IMR-90 (cell line): Measurements from ENCODE around the gene HDAC8. TPM values are rescaled to one million over a fixed set of nuclear protein-coding genes. Genes with fewer than 3 reads are reported as not detected.

Source experiments
- ATAC-seq: fragments of 200-7000 bp; cut with Tn5 transposase; 2 replicates; pipeline ENCODE4 v1.9.1; 2020; ENCODE audit warnings: low read depth, mild to moderate bottlenecking, moderate library complexity
- BruUV-seq: library from RNA; stranded (reverse); fragments of 400-500 nt; replicated peaks from 2 replicates; lab custom pipeline; 2021; lab: Mats Ljungman, UMichigan
- CTCF ChIA-PET: fragments of 300-600 bp; formaldehyde crosslinking; extraction: SDS; loops from one replicate; lab custom pipeline; 2021; ENCODE audit warnings: antibody characterized with exemption; lab: Yijun Ruan, JAX
- POLR2A ChIA-PET: fragments of 300-600 bp; sonication (Branson Sonifier 250); formaldehyde crosslinking; loops from one replicate; lab custom pipeline; 2022; ENCODE audit warnings: antibody characterized with exemption; ENCODE audit not compliant: unreplicated experiment; lab: Charles Lee
- DNase-seq: peaks from one replicate; pipeline ENCODE4 v3.0.0; 2013
- H2AFZ ChIP-seq: replicated peaks from 2 replicates; pipeline ENCODE3; 2013; ENCODE audit warnings: low read length, mild to moderate bottlenecking; ENCODE audit not compliant: poor library complexity
- H2AK5ac ChIP-seq: 2 replicates; pipeline ENCODE4 v1.6.1; 2013; ENCODE audit warnings: low read depth, low read length, inconsistent platforms
- H2AK9ac ChIP-seq: replicated peaks from 2 replicates; pipeline ENCODE3; 2013; ENCODE audit warnings: mild to moderate bottlenecking, low read depth, low read length, moderate library complexity; ENCODE audit not compliant: poor library complexity
- H2BK120ac ChIP-seq: 2 replicates; pipeline ENCODE4 v1.6.1; 2013; ENCODE audit warnings: low read depth, low read length, inconsistent platforms
- H2BK15ac ChIP-seq: 3 replicates; pipeline ENCODE4 v1.6.1; 2013; ENCODE audit warnings: low read depth, low read length, inconsistent platforms
- H2BK20ac ChIP-seq: 2 replicates; pipeline ENCODE4 v1.6.1; 2013; ENCODE audit warnings: low read depth, mild to moderate bottlenecking, inconsistent platforms, low read length, moderate library complexity
- H2BK5ac ChIP-seq: 2 replicates; pipeline ENCODE4 v1.6.1; 2013; ENCODE audit warnings: mild to moderate bottlenecking, low read depth, low read length, inconsistent platforms; ENCODE audit not compliant: poor library complexity, severe bottlenecking
- H3K14ac ChIP-seq: replicated peaks from 2 replicates; pipeline ENCODE4 v1.6.1; 2013; ENCODE audit warnings: low read depth, low read length, inconsistent platforms
- H3K18ac ChIP-seq: 2 replicates; pipeline ENCODE4 v1.6.1; 2013; ENCODE audit warnings: low read depth, low read length, control low read depth
- H3K23ac ChIP-seq: 2 replicates; pipeline ENCODE4 v1.6.1; 2013; ENCODE audit warnings: low read depth, low read length, inconsistent platforms
- H3K27ac ChIP-seq: 2 replicates; pipeline ENCODE4 v1.5.1; 2013; ENCODE audit warnings: mild to moderate bottlenecking, control low read depth, low read length; ENCODE audit not compliant: insufficient read depth
- H3K27me3 ChIP-seq: 2 replicates; pipeline ENCODE4 v1.6.1; 2013; ENCODE audit warnings: low read length; ENCODE audit not compliant: control insufficient read depth, insufficient read depth
- H3K36me3 ChIP-seq: 2 replicates; pipeline ENCODE4 v1.6.1; 2013; ENCODE audit warnings: low read length, mixed read lengths; ENCODE audit not compliant: control insufficient read depth, insufficient read depth
- H3K4ac ChIP-seq: 2 replicates; pipeline ENCODE4 v1.6.1; 2013; ENCODE audit warnings: low read depth, low read length, inconsistent platforms
- H3K4me1 ChIP-seq: 2 replicates; pipeline ENCODE4 v1.6.1; 2013; ENCODE audit warnings: low read length, mixed read lengths; ENCODE audit not compliant: control insufficient read depth, insufficient read depth
- H3K4me2 ChIP-seq: 2 replicates; pipeline ENCODE4 v1.6.1; 2013; ENCODE audit warnings: low read depth, mild to moderate bottlenecking, control low read depth, low read length, moderate library complexity
- H3K4me3 ChIP-seq: 2 replicates; pipeline ENCODE4 v1.5.1; 2013; ENCODE audit warnings: low read depth, mild to moderate bottlenecking, control low read depth, low read length, moderate library complexity; ENCODE audit not compliant: insufficient read depth
- H3K56ac ChIP-seq: 2 replicates; pipeline ENCODE4 v1.6.1; 2013; ENCODE audit warnings: low read length, inconsistent platforms; ENCODE audit not compliant: insufficient read depth; ENCODE audit errors: extremely low read depth
- H3K79me1 ChIP-seq, 2 experiments: 2 replicates each; pipeline ENCODE4 v1.6.1; 2013; ENCODE audit warnings: low read length in 2 of 2, inconsistent platforms in 1 of 2, low read depth in 1 of 2
- H3K9ac ChIP-seq: 2 replicates; pipeline ENCODE4 v1.6.1; 2013; ENCODE audit warnings: low read depth, low read length, control low read depth
- H3K9me1 ChIP-seq: 2 replicates; pipeline ENCODE4 v1.6.1; 2013; ENCODE audit warnings: low read length, inconsistent platforms; ENCODE audit not compliant: insufficient read depth
- H3K9me3 ChIP-seq: 2 replicates; pipeline ENCODE4 v1.6.1; 2013; ENCODE audit warnings: low read length; ENCODE audit not compliant: control insufficient read depth, insufficient read depth
- H4K20me1 ChIP-seq: 2 replicates; pipeline ENCODE4 v1.6.1; 2013; ENCODE audit warnings: low read length, inconsistent platforms; ENCODE audit not compliant: insufficient read depth
- H4K5ac ChIP-seq: 2 replicates; pipeline ENCODE4 v1.6.1; 2013; ENCODE audit warnings: mild to moderate bottlenecking, low read depth, low read length, control low read depth
- H4K8ac ChIP-seq, 2 experiments: 2 replicates each; pipeline ENCODE4 v1.6.1; 2013; ENCODE audit warnings: low read depth in 2 of 2, low read length in 2 of 2, control low read depth in 1 of 2, inconsistent platforms in 1 of 2
- H4K91ac ChIP-seq: 2 replicates; pipeline ENCODE4 v1.6.1; 2013; ENCODE audit warnings: low read depth, low read length, inconsistent platforms; ENCODE audit not compliant: insufficient read depth
- BHLHE40 ChIP-seq: fragments of 150-350 bp; IDR thresholded peaks from 2 replicates; pipeline ENCODE4 v1.6.1; 2016; ENCODE audit warnings: mild to moderate bottlenecking, low read depth, low read length
- CEBPB ChIP-seq: IDR thresholded peaks from 2 replicates; pipeline ENCODE4 v1.6.1; 2012; ENCODE audit warnings: low read depth, low read length, improper control_type of control experiment
- CHD1 ChIP-seq: IDR thresholded peaks from 2 replicates; pipeline ENCODE4 v1.6.1; 2012; ENCODE audit warnings: low read depth, low read length, improper control_type of control experiment
- CTCF ChIP-seq: conservative IDR thresholded peaks from 2 replicates; pipeline ENCODE4 v1.5.1; 2012; ENCODE audit warnings: mild to moderate bottlenecking, low read depth, low read length, improper control_type of control experiment
- ELK1 ChIP-seq: fragments of 150-350 bp; IDR thresholded peaks from 2 replicates; pipeline ENCODE4 v1.6.1; 2016; ENCODE audit warnings: low read depth, mild to moderate bottlenecking, low read length, moderate library complexity, borderline replicate concordance
- FOS ChIP-seq: fragments of 150-350 bp; IDR thresholded peaks from 2 replicates; pipeline ENCODE4 v1.6.1; 2016; ENCODE audit warnings: low read depth, low read length
- MAFK ChIP-seq: IDR thresholded peaks from 2 replicates; pipeline ENCODE4 v1.6.1; 2012; ENCODE audit warnings: low read depth, low read length, improper control_type of control experiment
- MAZ ChIP-seq: IDR thresholded peaks from 2 replicates; pipeline ENCODE4 v1.6.1; 2012; ENCODE audit warnings: low read depth, mild to moderate bottlenecking, low read length, improper control_type of control experiment, moderate library complexity, borderline replicate concordance
- MXI1 ChIP-seq: IDR thresholded peaks from 2 replicates; pipeline ENCODE4 v1.6.1; 2012; ENCODE audit warnings: low read depth, mild to moderate bottlenecking, low read length, moderate library complexity, borderline replicate concordance
- NFE2L2 ChIP-seq: fragments of 150-350 bp; IDR thresholded peaks from 2 replicates; pipeline ENCODE4 v1.6.1; 2016; ENCODE audit warnings: low read depth, mild to moderate bottlenecking, low read length
- POLR2A ChIP-seq: IDR thresholded peaks from 2 replicates; pipeline ENCODE4 v1.6.1; 2012; ENCODE audit warnings: mild to moderate bottlenecking, low read depth, low read length
- RAD21 ChIP-seq: IDR thresholded peaks from 2 replicates; pipeline ENCODE4 v1.6.1; 2012; ENCODE audit warnings: low read length, improper control_type of control experiment
- RCOR1 ChIP-seq: IDR thresholded peaks from 2 replicates; pipeline ENCODE4 v1.6.1; 2012; ENCODE audit warnings: mild to moderate bottlenecking, low read length, improper control_type of control experiment; ENCODE audit not compliant: insufficient replicate concordance
- RFX5 ChIP-seq: IDR thresholded peaks from 2 replicates; pipeline ENCODE4 v1.8.0; 2012; ENCODE audit warnings: low read depth, mild to moderate bottlenecking, low read length, moderate library complexity
- SMC3 ChIP-seq: fragments of 150-350 bp; IDR thresholded peaks from 2 replicates; pipeline ENCODE4 v1.6.1; 2016; ENCODE audit warnings: low read depth, mild to moderate bottlenecking, antibody characterized with exemption, low read length, moderate library complexity
- USF2 ChIP-seq: fragments of 150-350 bp; IDR thresholded peaks from 2 replicates; pipeline ENCODE4 v1.6.1; 2017; ENCODE audit warnings: mild to moderate bottlenecking, antibody characterized with exemption, low read length, low read depth
- WGBS, 2 experiments: methylation state at CpG; one replicate each; pipeline versions ENCODE4 v1.1.5 to v1.1.7; 2013; ENCODE audit warnings: missing lambda C conversion rate in 2 of 2; ENCODE audit not compliant: insufficient read length in 1 of 2; ENCODE audit errors: extremely low coverage in 2 of 2; 5-methylcytosine and 5-hydroxymethylcytosine counted together
- dilution Hi-C: fragments of 300-500 bp; cut with HindIII; formaldehyde crosslinking; loops from one replicate; pipeline ENCODE4 v1.14.3; 2018; ENCODE audit warnings: low sequenced_read_pairs; ENCODE audit not compliant: unreplicated experiment
- in situ Hi-C: fragments of 300-500 bp; cut with MboI; formaldehyde crosslinking; loops from 3 replicates; pipeline ENCODE4 v1.14.3; 2019; ENCODE audit warnings: low sequenced_read_pairs, inconsistent platforms, mixed read lengths
- intact Hi-C: fragments of 100-400 bp; cut with micrococcal nuclease; formaldehyde crosslinking; loops from 2 replicates; pipeline ENCODE4 v1.10.0; 2022
- polyA plus RNA-seq, 3 experiments: library from polyadenylated mRNA; depleted of rRNA; stranded (reverse); fragments of >200 nt; gene quantifications; 2 replicates each; pipeline ENCODE4 v1.2.3, GENCODE V29; 2012; ENCODE audit warnings: low replicate concordance in 1 of 3
- total RNA-seq: library from RNA; depleted of rRNA; stranded (reverse); fragments of >200 nt; gene quantifications from 2 replicates; pipeline ENCODE4 v1.2.3, GENCODE V29; 2012

HDAC8 gene
- total and polyA plus RNA-seq, 2 of the 4 experiments (the other 2 are of a cell fraction): 16.1 to 28.5 TPM

- DNase-seq: no peak
- Histone ChIP-seq H3K27ac (no peak overlapping the region), H2BK15ac (no peak overlapping the region), H3K79me1 (no peaks in the 10 kb centered on the region), H4K20me1 (no peaks in the 10 kb centered on the region; the same call in none of the 2 replicates), H3K9me1 (no peaks in the 10 kb centered on the region), H3K4ac (no peak overlapping the region), H3K36me3 (no peaks in the 10 kb centered on the region), H2BK20ac (no peak overlapping the region), H3K4me2 (no peak overlapping the region), H3K4me3 (no peak overlapping the region), H3K23ac (no peak overlapping the region), H3K27me3 (peaks cover 73% of the 10 kb centered on the region), H2AK9ac (no peak overlapping the region), H3K18ac (no peak overlapping the region), H4K8ac (no peak overlapping the region), H3K56ac (no peak overlapping the region), H2AFZ (no peak overlapping the region), H2BK120ac (no peak overlapping the region), H2AK5ac (no peak overlapping the region), H3K9me3 (no peaks in the 10 kb centered on the region), H2BK5ac (no peak overlapping the region), H4K91ac (no peak overlapping the region), H3K4me1 (peaks cover 4% of the 10 kb centered on the region; the same call in 1 of the 2 replicates), H3K14ac (no peak overlapping the region), H4K5ac (no peak overlapping the region), H3K9ac (no peak overlapping the region)
- intact Hi-C loops (loop anchor here (5.0 kb wide), 1 partner anchor 234 kb away; no protein-coding TSS in a partner anchor), dilution Hi-C loops (no loop called here), in situ Hi-C loops (no loop called here)
- WGBS, 2 experiments: 17% methylated on average over 3 of the region's 11 CpGs; no CpG with 5 or more reads in 1 of the 2 experiments
- ChIA-PET CTCF (interaction anchor here (0.5 kb wide), 1 partner anchor 248 kb away, joined by 3 read pairs; no protein-coding TSS in a partner anchor), POLR2A (no interaction called here)
- TF ChIP-seq CEBPB (no peak), USF2 (no peak), RFX5 (no peak), ELK1 (no peak), MAZ (no peak), RCOR1 (no peak), CHD1 (no peak), RAD21 (no peak), BHLHE40 (no peak), SMC3 (no peak), CTCF (no peak), MXI1 (no peak), MAFK (no peak), FOS (no peak), NFE2L2 (no peak), POLR2A (no peak)
- ATAC-seq: no peak
- no TSS peak for BruUV-seq
Measured at GRCh38 chrX:72308209-72308565, 264.5 kb downstream of the HDAC8 start.
